Left forelimb (tissue), 1 donor: ENCODE results near the gene TMEM184B.
A peak's percentile ranks its signal among the peaks of the same experiment; 100 is the strongest.
"Not testable (repeated sequence)": the region's sequence is repeated elsewhere in the genome, so short reads cannot be mapped to it uniquely, and the experiment has no call there.

Source experiments
- DNase-seq: peaks from one replicate; pipeline ENCODE4 v3.0.0-alpha.2; 2018; ENCODE audit warnings: low spot score

TMEM184B gene

GRCh38 chr22:38248280-38248679 lies 24.5 kb downstream of the TMEM184B start:
- DNase-seq: no peak

- DNase-seq: no peak
Observed at GRCh38 chr22:38247713-38248112, 25.1 kb downstream of the TMEM184B start.

GRCh38 chr22:38246692-38247091 lies 26.1 kb downstream of the TMEM184B start:
- DNase-seq: peak; percentile 77

- DNase-seq: no peak
Observed at GRCh38 chr22:38246046-38246658, 26.7 kb downstream of the TMEM184B start.

GRCh38 chr22:38244106-38244505 lies 28.7 kb downstream of the TMEM184B start:
- no peak for DNase-seq

- no peak for DNase-seq
Observed at GRCh38 chr22:38243007-38243765, 29.6 kb downstream of the TMEM184B start.

- DNase-seq: no peak
Observed at GRCh38 chr22:38240734-38241252, 32.0 kb downstream of the TMEM184B start.

GRCh38 chr22:38239101-38239761 lies 33.6 kb downstream of the TMEM184B start:
- no peak for DNase-seq

- DNase-seq: no peak
Observed at GRCh38 chr22:38238519-38239071, 34.2 kb downstream of the TMEM184B start.

GRCh38 chr22:38236786-38237185 lies 36.0 kb downstream of the TMEM184B start:
- DNase-seq: no peak

GRCh38 chr22:38235240-38235850 lies 37.5 kb downstream of the TMEM184B start:
- no peak for DNase-seq

GRCh38 chr22:38233856-38234255 lies 39.0 kb downstream of the TMEM184B start:
- DNase-seq: not testable (repeated sequence)

GRCh38 chr22:38233427-38233826 lies 39.4 kb downstream of the TMEM184B start:
- DNase-seq: no peak

- DNase-seq: no peak
Observed at GRCh38 chr22:38232196-38232595, 40.6 kb downstream of the TMEM184B start.

- DNase-seq: no peak
Observed at GRCh38 chr22:38230916-38231315, 41.9 kb downstream of the TMEM184B start.

- no peak for DNase-seq
Observed at GRCh38 chr22:38230108-38230825, 42.5 kb downstream of the TMEM184B start.

GRCh38 chr22:38228873-38229740 lies 43.7 kb downstream of the TMEM184B start:
- DNase-seq: no peak

GRCh38 chr22:38228326-38228872 lies 44.4 kb downstream of the TMEM184B start:
- DNase-seq: no peak

GRCh38 chr22:38226853-38227649 lies 45.8 kb downstream of the TMEM184B start:
- DNase-seq: no peak
